Endothelial cell of umbilical vein (primary cell): Measurements from ENCODE around the gene C1QTNF7. TPM values are rescaled to one million over a fixed set of nuclear protein-coding genes. Genes with fewer than 3 reads are reported as not detected.

ENCODE experiments used
- BruUV-seq: library from RNA; stranded (reverse); fragments of 400-500 nt; replicated peaks from 2 replicates; lab custom pipeline; 2021; lab: Mats Ljungman, UMichigan
- CTCF ChIA-PET: fragments of 300-600, 350-600 bp; sonication (Branson Sonifier 250); formaldehyde crosslinking; loops from one replicate; lab custom pipeline; 2021; ENCODE audit warnings: antibody characterized with exemption, inconsistent platforms; lab: Charles Lee
- POLR2A ChIA-PET: fragments of 300-600, 350-600 bp; sonication (Branson Sonifier 250); formaldehyde crosslinking; loops from one replicate; lab custom pipeline; 2021; ENCODE audit warnings: antibody characterized with exemption, inconsistent platforms; lab: Charles Lee
- DNase-seq: peaks from one replicate; pipeline ENCODE4 v3.0.0-alpha.2; 2011; ENCODE audit warnings: low read depth, low spot score
- FAIRE-seq: peaks from 2 replicates; lab custom pipeline; 2011; peaks lifted over from hg19 to GRCh38; lab: Jason Lieb, UNC
- H2AFZ ChIP-seq: 2 replicates; pipeline ENCODE4 v1.6.0; 2012; ENCODE audit warnings: low read depth, low read length, control low read depth, inconsistent platforms
- H3K27ac ChIP-seq: 2 replicates; pipeline ENCODE4 v1.5.1; 2011; ENCODE audit warnings: low read depth, mild to moderate bottlenecking, control low read depth, low read length, moderate library complexity; ENCODE audit not compliant: insufficient read depth
- H3K27me3 ChIP-seq, 2 experiments: 2 replicates each; pipeline versions ENCODE4 v1.6.0 to v1.6.1; 2011; ENCODE audit warnings: low read length in 2 of 2, mixed read lengths in 1 of 2; ENCODE audit not compliant: control insufficient read depth in 2 of 2, insufficient read depth in 2 of 2
- H3K36me3 ChIP-seq, 2 experiments: 2 replicates in 1 of 2; 3 replicates in 1 of 2; pipeline ENCODE4 v1.5.1; 2011; ENCODE audit warnings: low read length in 2 of 2, mild to moderate bottlenecking in 1 of 2, moderate library complexity in 1 of 2; ENCODE audit not compliant: control insufficient read depth in 2 of 2, insufficient read depth in 2 of 2; ENCODE audit errors: extremely low read depth in 1 of 2
- H3K4me1 ChIP-seq: 3 replicates; pipeline ENCODE4 v1.5.1; 2011; ENCODE audit warnings: mild to moderate bottlenecking, low read length; ENCODE audit not compliant: control insufficient read depth, insufficient read depth; ENCODE audit errors: extremely low read depth
- H3K4me2 ChIP-seq: 2 replicates; pipeline ENCODE4 v1.6.1; 2011; ENCODE audit warnings: low read length, control low read depth, mixed read lengths; ENCODE audit not compliant: insufficient read depth
- H3K4me3 ChIP-seq, 3 experiments: fragments of 200-600 bp in 1 of 3; sonication (generic), shearing (Covaris generic) in 1 of 3; replicated peaks in 1 of 3; 2 replicates each; pipeline ENCODE4 v1.5.1; 2011 to 2016; ENCODE audit warnings: control low read depth in 3 of 3, low read length in 3 of 3, mild to moderate bottlenecking in 2 of 3, inconsistent platforms in 1 of 3, low read depth in 1 of 3, moderate library complexity in 1 of 3; ENCODE audit not compliant: insufficient read depth in 1 of 3
- H3K79me2 ChIP-seq: 2 replicates; pipeline ENCODE4 v1.6.0; 2012; ENCODE audit warnings: low read length, inconsistent platforms; ENCODE audit not compliant: control insufficient read depth, insufficient read depth
- H3K9ac ChIP-seq: replicated peaks from 2 replicates; pipeline ENCODE3; 2011; ENCODE audit warnings: low read length, control low read depth; ENCODE audit not compliant: insufficient read depth; ENCODE audit errors: extremely low read depth
- H3K9me1 ChIP-seq: replicated peaks from 3 replicates; pipeline ENCODE4 v1.6.0; 2011; ENCODE audit warnings: mild to moderate bottlenecking, low read length; ENCODE audit not compliant: control insufficient read depth, insufficient read depth; ENCODE audit errors: extremely low read depth
- H3K9me3 ChIP-seq: replicated peaks from 2 replicates; pipeline ENCODE4 v1.5.1; 2012; ENCODE audit warnings: low read length, inconsistent platforms; ENCODE audit not compliant: control insufficient read depth, insufficient read depth
- H4K20me1 ChIP-seq: replicated peaks from 2 replicates; pipeline ENCODE3; 2011; ENCODE audit warnings: mild to moderate bottlenecking, low read length; ENCODE audit not compliant: control insufficient read depth, insufficient read depth; ENCODE audit errors: extremely low read depth
- EZH2 ChIP-seq: IDR thresholded peaks from 2 replicates; pipeline ENCODE4 v1.6.1; 2012; ENCODE audit warnings: borderline replicate concordance, low read depth, mild to moderate bottlenecking, moderate library complexity, low read length, inconsistent platforms; ENCODE audit not compliant: severe bottlenecking
- FOS ChIP-seq: IDR thresholded peaks from 2 replicates; pipeline ENCODE4 v1.6.1; 2011; ENCODE audit warnings: mild to moderate bottlenecking, low read length, moderate library complexity, borderline replicate concordance; ENCODE audit not compliant: insufficient read depth
- GATA2 ChIP-seq: IDR thresholded peaks from 2 replicates; pipeline ENCODE4 v1.7.0; 2011; ENCODE audit warnings: low read depth, mild to moderate bottlenecking, moderate library complexity, mixed read lengths, low read length; ENCODE audit not compliant: insufficient read length, insufficient read depth
- JUN ChIP-seq: IDR thresholded peaks from 2 replicates; pipeline ENCODE4 v1.6.1; 2011; ENCODE audit warnings: borderline replicate concordance, low read depth; ENCODE audit not compliant: insufficient read length, insufficient read depth
- MYC ChIP-seq: IDR thresholded peaks from one replicate; pipeline ENCODE4 v1.6.1; 2011; ENCODE audit warnings: mild to moderate bottlenecking, low read depth, low read length
- POLR2A ChIP-seq: IDR thresholded peaks from 2 replicates; pipeline ENCODE4 v1.6.1; 2012; ENCODE audit warnings: low read depth, mild to moderate bottlenecking, control low read depth, low read length
- POLR2AphosphoS5 ChIP-seq: IDR thresholded peaks from 2 replicates; pipeline ENCODE4 v1.6.1; 2012; ENCODE audit warnings: low read depth, mild to moderate bottlenecking, control low read depth, low read length, moderate library complexity; ENCODE audit not compliant: insufficient read depth
- dilution Hi-C: fragments of 300-500 bp; cut with MboI; formaldehyde crosslinking; loops from one replicate; pipeline ENCODE4 v1.15.0; 2019; ENCODE audit warnings: low sequenced_read_pairs; ENCODE audit not compliant: extremely low pct_ligation_motif_present
- intact Hi-C: fragments of 100-400 bp; cut with micrococcal nuclease; formaldehyde crosslinking; loops from one replicate; pipeline ENCODE4 v1.10.0; 2022
- polyA plus RNA-seq, 4 experiments: library from polyadenylated mRNA; depleted of rRNA in 3 of 4; stranded (reverse) in 3 of 4; unstranded in 1 of 4; fragments of >200 nt; gene quantifications; 2 replicates each; pipeline versions ENCODE4 v1.2.1 to v1.2.3, GENCODE V29; 2011 to 2012; ENCODE audit warnings: missing spikeins in 1 of 4
- total RNA-seq: library from RNA; stranded (reverse); gene quantifications from 2 replicates; pipeline ENCODE4 v1.2.3, GENCODE V29; 2021
- TF ChIP-seq, protein P1 (sequence below): IDR thresholded peaks from 2 replicates; pipeline ENCODE4 v1.6.1; 2011; ENCODE audit not compliant: insufficient read depth, insufficient read length
- TF ChIP-seq, protein P2 (sequence below), 2 donors: IDR thresholded peaks; 1 replicate in 1 of 2; 2 replicates in 1 of 2; pipeline ENCODE4 v1.5.1; 2011; ENCODE audit warnings: low read length in 2 of 2, mild to moderate bottlenecking in 2 of 2, moderate library complexity in 2 of 2, control low read depth in 1 of 2, inconsistent platforms in 1 of 2, low read depth in 1 of 2; ENCODE audit not compliant: insufficient read depth in 1 of 2; ENCODE audit errors: extremely low read depth in 1 of 2

C1QTNF7 gene
- total and polyA plus RNA-seq, 2 donors (not counting 3 experiments of a cell fraction or from before 2014, with no cell fraction given) = not detected

DNA sequence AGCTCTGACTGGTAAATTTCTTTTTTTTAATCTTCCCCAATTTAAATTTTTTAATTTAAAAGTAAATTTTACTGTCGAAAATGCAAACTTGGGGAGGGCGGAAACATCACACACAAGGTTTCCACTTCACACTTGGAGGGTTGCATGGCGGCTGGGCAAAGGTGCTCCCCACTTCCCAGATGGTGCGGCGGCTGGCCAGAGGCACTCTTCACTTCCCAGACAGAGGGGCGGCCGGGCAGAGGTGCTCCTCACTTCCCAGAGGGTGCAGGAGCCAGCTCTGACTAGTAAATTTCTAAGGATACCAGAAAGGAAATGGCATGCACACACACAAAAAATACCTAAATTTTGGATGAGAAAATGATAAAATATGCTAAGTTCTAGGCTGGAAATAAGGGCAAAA, 16.4 kb downstream of the C1QTNF7 start:
- no peak overlapping the region for H2AFZ ChIP-seq
- H3K4me1 ChIP-seq = no peaks in the 10 kb centered on the region
- dilution Hi-C loops = no loop called here
- TF ChIP-seq EZH2 (no peak), POLR2A (no peak), GATA2 (no peak), MYC (no peak), JUN (no peak), POLR2AphosphoS5 (no peak), FOS (no peak)
- TF ChIP-seq, protein P1, sequence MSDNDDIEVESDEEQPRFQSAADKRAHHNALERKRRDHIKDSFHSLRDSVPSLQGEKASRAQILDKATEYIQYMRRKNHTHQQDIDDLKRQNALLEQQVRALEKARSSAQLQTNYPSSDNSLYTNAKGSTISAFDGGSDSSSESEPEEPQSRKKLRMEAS = no peak
- TF ChIP-seq, protein P2, sequence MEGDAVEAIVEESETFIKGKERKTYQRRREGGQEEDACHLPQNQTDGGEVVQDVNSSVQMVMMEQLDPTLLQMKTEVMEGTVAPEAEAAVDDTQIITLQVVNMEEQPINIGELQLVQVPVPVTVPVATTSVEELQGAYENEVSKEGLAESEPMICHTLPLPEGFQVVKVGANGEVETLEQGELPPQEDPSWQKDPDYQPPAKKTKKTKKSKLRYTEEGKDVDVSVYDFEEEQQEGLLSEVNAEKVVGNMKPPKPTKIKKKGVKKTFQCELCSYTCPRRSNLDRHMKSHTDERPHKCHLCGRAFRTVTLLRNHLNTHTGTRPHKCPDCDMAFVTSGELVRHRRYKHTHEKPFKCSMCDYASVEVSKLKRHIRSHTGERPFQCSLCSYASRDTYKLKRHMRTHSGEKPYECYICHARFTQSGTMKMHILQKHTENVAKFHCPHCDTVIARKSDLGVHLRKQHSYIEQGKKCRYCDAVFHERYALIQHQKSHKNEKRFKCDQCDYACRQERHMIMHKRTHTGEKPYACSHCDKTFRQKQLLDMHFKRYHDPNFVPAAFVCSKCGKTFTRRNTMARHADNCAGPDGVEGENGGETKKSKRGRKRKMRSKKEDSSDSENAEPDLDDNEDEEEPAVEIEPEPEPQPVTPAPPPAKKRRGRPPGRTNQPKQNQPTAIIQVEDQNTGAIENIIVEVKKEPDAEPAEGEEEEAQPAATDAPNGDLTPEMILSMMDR (IDR thresholded peaks at IDR 0.05; ENCODE audit: extremely low read depth in 1 of 2, insufficient read depth in 1 of 2, low read depth in 1 of 2, low read length in 2 of 2) = no peak
- no peak overlapping the region for H3K9ac ChIP-seq
- H3K79me2 ChIP-seq = no peaks in the 10 kb centered on the region
- H3K27ac ChIP-seq = no peak overlapping the region
- H4K20me1 ChIP-seq = no peaks in the 10 kb centered on the region
- DNase-seq (no peak), FAIRE-seq (no peak)
- H3K9me3 ChIP-seq = no peaks in the 10 kb centered on the region
- no peak overlapping the region for H3K4me3 ChIP-seq
- no peak overlapping the region for H3K4me2 ChIP-seq
- no TSS peak for BruUV-seq
- H3K9me1 ChIP-seq = no peaks in the 10 kb centered on the region
- H3K27me3 ChIP-seq = peaks cover 0 to 2% of the 10 kb centered on the region in 2 experiments
- ChIA-PET CTCF (interaction anchor here (1.5 kb wide), 1 partner anchor 13 kb away, joined by 4 read pairs; no protein-coding TSS in a partner anchor), POLR2A (no interaction called here)
- intact Hi-C loops = no loop called here
- H3K36me3 ChIP-seq = no peaks in the 10 kb centered on the region
